HuH-7.5 (cell line): ENCODE results near the gene SLC35E4.

Experiments
- DNase-seq: peaks from one replicate; pipeline ENCODE4 v3.0.0; 2011; ENCODE audit warnings: low spot score

SLC35E4 gene

GRCh38 chr22:30694171-30694639, 58.6 kb downstream of the SLC35E4 start:
- peak; percentile 68 for DNase-seq

GRCh38 chr22:30694640-30695350, 59.2 kb downstream of the SLC35E4 start, which contains the start of gene OSBP2:
Gene OSBP2, plus strand, starts transcription at chr22:30694874. Its CDS starts 36 bp downstream, at chr22:30694910.
- peak; percentile 45 for DNase-seq

GRCh38 chr22:30695351-30695851, 59.8 kb downstream of the SLC35E4 start:
- no peak for DNase-seq

- no peak for DNase-seq
Observed at GRCh38 chr22:30695871-30696655, 60.5 kb downstream of the SLC35E4 start.
